ENCODE measurements around the gene PPARD.
"Not testable (repeated sequence)": the region's sequence is repeated elsewhere in the genome, so short reads cannot be mapped to it uniquely, and the experiment has no call there.

The PPARD gene

DNA sequence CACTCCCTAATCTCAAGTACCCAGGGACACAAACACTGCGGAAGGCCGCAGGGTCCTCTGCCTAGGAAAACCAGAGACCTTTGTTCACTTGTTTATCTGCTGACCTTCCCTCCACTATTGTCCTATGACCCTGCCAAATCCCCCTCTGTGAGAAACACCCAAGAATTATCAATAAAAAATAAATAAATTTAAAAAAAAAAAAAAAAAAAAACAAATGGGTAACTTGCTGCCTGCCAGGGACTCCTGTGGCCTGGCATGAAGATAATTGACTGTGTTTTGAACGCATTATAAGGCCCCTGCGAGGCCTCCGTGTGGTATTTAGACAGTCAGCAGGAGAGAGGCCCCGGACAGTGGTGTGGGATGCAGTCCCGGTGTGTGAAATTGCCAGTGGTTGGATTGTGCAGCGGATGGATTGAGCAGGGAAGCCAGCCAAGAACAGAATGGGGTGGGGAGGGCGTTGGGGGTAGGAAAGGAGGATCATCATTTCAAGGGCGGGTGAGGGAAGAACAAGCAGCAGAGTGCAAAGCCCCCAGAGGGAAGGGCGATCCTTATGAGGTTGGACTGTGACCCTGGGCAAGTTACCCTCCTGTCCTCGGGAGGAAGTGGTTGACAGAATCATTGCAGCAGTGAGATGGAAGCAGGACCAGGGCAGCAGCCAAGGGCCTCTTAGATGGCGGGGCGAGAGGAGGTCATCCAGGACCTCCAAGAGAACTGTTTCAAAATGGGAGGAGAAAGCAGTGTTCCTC lies 43.3 kb downstream of the PPARD start:
- Histone ChIP-seq H3K27ac (ENCODE audit: low read depth, low read length) (no peak overlapping the region), H3K9ac (ENCODE audit: low read length) (peak overlapping the region; percentile 10), H3K4me1 (ENCODE audit: control insufficient read depth, insufficient read depth, low read length) (no peaks in the 10 kb centered on the region), H3K36me3 (ENCODE audit: control insufficient read depth, insufficient read depth, low read length) (peaks cover 3% of the 10 kb centered on the region), H3K4me3 (ENCODE audit: low read length) (no peak overlapping the region), H3K27me3 (ENCODE audit: control insufficient read depth, insufficient read depth, low read length) (no peaks in the 10 kb centered on the region)

DNA sequence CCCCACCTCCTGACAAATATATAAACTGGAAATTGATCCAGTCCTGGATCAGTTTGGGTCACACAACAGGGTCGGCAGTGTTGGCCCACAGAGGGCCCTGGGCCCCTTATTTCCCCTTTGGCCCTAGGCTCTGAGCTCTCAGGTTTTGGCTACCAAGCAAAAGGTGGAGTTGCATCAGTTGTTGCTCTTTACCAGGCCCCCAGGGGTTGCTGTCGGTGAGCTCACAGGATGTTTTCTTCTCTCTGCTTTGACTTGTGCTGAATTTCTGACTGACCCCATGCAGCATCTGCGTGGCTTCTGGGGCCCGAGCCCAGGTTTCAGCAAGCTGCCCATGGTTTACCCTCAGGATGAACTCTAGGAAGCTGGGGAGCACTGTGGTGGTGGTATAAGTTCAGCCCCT lies 44.6 kb downstream of the PPARD start:
- no peak overlapping the region for H3K27ac ChIP-seq (ENCODE audit: low read depth, low read length)
- H3K36me3 ChIP-seq (ENCODE audit: control insufficient read depth, insufficient read depth, low read length), result peaks cover 3% of the 10 kb centered on the region
- no peak overlapping the region for H3K9ac ChIP-seq (ENCODE audit: low read length)
- H3K4me1 ChIP-seq (ENCODE audit: control insufficient read depth, insufficient read depth, low read length), result no peaks in the 10 kb centered on the region
- no peak overlapping the region for H3K4me3 ChIP-seq (ENCODE audit: low read length)
- H3K27me3 ChIP-seq (ENCODE audit: control insufficient read depth, insufficient read depth, low read length), result no peaks in the 10 kb centered on the region

DNA sequence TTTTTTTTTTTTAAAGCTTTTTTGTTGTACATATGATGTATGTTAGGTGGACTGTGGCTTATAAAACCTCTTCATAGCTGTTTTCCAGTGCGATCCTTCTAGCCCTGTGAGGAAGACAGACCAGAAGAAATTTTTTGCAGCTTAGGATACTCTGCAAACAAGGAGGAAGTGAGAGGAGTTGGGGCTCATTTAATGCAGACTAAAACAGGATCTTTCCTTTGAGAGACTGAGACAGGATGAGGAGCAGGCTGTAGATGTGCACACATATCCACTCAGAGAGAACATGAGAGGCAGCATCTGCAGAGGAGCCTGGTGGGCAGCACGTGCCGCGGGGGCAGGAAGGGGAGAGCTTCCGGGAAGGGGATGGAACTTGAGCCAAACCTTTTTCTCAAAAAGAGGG lies 45.7 kb downstream of the PPARD start:
- Histone ChIP-seq H3K27me3 (ENCODE audit: control insufficient read depth, insufficient read depth, low read length) (no peaks in the 10 kb centered on the region), H3K27ac (ENCODE audit: low read depth, low read length) (no peak overlapping the region), H3K4me1 (ENCODE audit: control insufficient read depth, insufficient read depth, low read length) (no peaks in the 10 kb centered on the region), H3K4me3 (ENCODE audit: low read length) (no peak overlapping the region), H3K9ac (ENCODE audit: low read length) (no peak overlapping the region), H3K36me3 (ENCODE audit: control insufficient read depth, insufficient read depth, low read length) (peaks cover under 1% of the 10 kb centered on the region)

DNA sequence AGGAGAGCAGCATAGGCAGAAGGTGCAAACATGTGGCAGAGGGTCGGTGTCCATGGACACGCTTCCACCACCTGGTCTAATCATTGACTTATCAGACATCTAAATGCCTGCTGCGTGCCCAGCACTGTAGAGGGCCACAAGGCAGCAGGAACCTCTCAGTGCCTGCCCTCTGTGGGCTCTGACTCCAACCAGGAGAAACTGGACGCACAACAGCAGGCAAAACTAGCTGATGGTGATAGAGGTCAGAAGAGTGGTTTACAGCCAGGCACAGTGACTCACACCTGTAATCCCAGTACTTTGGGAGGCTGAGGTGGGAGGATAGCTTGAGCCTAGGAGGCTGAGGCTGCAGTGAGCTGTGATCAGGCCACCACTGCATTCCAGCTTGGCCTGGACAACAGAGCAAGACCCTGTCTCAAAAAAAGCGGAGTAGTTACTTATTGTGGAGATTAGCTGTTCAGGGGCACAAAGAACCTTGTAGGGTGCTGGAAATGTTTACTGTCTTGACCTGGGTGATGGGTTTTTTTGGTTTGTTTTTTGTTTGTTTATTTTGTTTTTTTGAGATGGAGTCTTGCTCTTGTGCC lies 46.5 kb downstream of the PPARD start:
- no peaks in the 10 kb centered on the region for H3K4me1 ChIP-seq (ENCODE audit: control insufficient read depth, insufficient read depth, low read length)
- no peaks in the 10 kb centered on the region for H3K36me3 ChIP-seq (ENCODE audit: control insufficient read depth, insufficient read depth, low read length)
- H3K4me3 ChIP-seq (ENCODE audit: low read length), result no peak overlapping the region
- no peak overlapping the region for H3K9ac ChIP-seq (ENCODE audit: low read length)
- no peak overlapping the region for H3K27ac ChIP-seq (ENCODE audit: low read depth, low read length)
- no peaks in the 10 kb centered on the region for H3K27me3 ChIP-seq (ENCODE audit: control insufficient read depth, insufficient read depth, low read length)

DNA sequence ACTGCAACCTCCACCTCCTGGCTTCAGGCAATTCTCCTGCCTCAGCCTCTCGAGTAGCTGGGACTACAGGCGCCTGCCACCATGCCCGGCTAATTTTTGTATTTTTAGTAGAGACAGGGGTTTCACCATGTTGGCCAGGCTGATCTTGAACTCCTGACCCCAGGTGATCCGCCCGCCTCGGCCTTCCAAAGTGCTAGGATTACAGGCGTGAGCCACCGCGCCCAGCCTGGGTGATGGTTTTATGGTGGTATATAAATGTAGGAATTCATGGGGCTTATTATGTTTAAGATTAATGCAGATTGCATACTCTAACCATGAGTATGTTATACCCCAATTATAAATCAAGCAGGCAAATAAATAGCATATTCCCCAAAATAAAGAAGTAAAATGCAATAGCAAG lies 47.0 kb downstream of the PPARD start:
- H3K27ac ChIP-seq (ENCODE audit: low read depth, low read length); H3K36me3 ChIP-seq (ENCODE audit: control insufficient read depth, insufficient read depth, low read length); H3K4me1 ChIP-seq (ENCODE audit: control insufficient read depth, insufficient read depth, low read length); H3K27me3 ChIP-seq (ENCODE audit: control insufficient read depth, insufficient read depth, low read length); H3K9ac ChIP-seq (ENCODE audit: low read length); H3K4me3 ChIP-seq (ENCODE audit: low read length): not testable (repeated sequence)

DNA sequence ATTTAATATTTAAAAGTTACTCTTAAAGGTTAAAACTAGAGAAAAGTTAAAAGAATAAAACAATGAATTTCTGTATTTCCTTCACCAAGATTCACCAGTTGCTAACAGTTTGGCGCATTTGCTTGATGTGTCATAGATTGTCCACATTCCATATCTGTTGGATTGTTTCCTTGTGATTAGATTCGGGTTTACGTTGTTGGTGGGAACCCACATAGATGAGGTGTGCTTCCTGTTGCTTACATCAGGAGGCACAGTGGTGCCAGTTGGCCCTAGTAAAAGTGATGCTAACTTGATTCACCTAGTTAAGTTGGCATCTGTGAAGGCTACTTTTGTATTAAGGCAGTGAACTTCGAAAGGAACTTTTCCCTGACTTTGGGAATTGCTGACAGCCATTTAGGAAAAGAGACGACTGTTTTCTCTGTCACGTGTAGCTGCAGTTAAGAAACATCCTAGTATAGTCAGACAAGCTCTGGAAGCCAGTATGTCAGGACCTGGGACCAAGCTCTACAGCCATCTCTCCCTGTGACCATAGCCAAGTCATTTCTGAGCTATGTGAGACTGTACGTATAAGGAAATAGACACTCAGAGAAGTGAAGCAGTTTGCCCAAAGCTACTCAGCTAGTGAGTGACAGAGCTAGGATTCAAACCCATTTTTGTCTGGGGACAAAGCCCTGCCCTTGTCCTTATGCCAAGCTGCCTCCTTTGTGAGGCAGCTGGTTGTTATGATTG lies 49.0 kb downstream of the PPARD start:
- Histone ChIP-seq H3K36me3 (ENCODE audit: control insufficient read depth, insufficient read depth, low read length) (no peaks in the 10 kb centered on the region), H3K4me3 (ENCODE audit: low read length) (no peak overlapping the region), H3K9ac (ENCODE audit: low read length) (no peak overlapping the region), H3K27ac (ENCODE audit: low read depth, low read length) (no peak overlapping the region), H3K27me3 (ENCODE audit: control insufficient read depth, insufficient read depth, low read length) (no peaks in the 10 kb centered on the region), H3K4me1 (ENCODE audit: control insufficient read depth, insufficient read depth, low read length) (no peaks in the 10 kb centered on the region)

DNA sequence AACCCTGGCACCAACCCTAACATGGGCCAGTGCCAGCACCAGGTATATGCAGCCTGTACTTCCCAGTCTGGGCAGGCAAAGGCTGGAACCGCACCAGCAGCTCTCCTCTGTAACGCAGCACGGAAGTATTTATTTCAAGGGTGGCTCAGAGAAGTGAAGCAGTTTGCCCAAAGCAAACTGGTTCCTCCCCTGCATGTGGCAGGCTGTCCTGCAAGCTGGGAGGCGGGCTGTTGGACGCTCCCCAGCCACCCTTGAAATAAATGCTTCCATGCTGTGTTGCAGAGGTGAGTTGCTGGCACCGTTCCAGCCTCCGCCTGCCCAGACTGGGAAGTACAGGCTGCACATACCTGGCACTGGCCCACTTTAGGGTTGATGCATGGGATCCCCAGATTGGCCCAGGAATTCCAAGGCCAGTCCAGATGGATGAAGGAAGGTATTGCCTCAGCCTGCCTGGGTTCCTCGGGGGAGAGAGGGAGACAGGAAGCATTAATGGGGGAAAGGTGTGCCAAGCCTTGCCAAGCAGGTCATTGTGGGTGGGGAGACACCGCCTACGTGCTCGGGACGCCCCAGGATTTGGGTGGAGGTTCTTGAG lies 49.8 kb downstream of the PPARD start:
- Histone ChIP-seq H3K36me3 (ENCODE audit: control insufficient read depth, insufficient read depth, low read length) (no peaks in the 10 kb centered on the region), H3K9ac (ENCODE audit: low read length) (no peak overlapping the region), H3K4me3 (ENCODE audit: low read length) (peak overlapping the region; percentile 45), H3K4me1 (ENCODE audit: control insufficient read depth, insufficient read depth, low read length) (no peaks in the 10 kb centered on the region), H3K27me3 (ENCODE audit: control insufficient read depth, insufficient read depth, low read length) (no peaks in the 10 kb centered on the region), H3K27ac (ENCODE audit: low read depth, low read length) (no peak overlapping the region)

DNA sequence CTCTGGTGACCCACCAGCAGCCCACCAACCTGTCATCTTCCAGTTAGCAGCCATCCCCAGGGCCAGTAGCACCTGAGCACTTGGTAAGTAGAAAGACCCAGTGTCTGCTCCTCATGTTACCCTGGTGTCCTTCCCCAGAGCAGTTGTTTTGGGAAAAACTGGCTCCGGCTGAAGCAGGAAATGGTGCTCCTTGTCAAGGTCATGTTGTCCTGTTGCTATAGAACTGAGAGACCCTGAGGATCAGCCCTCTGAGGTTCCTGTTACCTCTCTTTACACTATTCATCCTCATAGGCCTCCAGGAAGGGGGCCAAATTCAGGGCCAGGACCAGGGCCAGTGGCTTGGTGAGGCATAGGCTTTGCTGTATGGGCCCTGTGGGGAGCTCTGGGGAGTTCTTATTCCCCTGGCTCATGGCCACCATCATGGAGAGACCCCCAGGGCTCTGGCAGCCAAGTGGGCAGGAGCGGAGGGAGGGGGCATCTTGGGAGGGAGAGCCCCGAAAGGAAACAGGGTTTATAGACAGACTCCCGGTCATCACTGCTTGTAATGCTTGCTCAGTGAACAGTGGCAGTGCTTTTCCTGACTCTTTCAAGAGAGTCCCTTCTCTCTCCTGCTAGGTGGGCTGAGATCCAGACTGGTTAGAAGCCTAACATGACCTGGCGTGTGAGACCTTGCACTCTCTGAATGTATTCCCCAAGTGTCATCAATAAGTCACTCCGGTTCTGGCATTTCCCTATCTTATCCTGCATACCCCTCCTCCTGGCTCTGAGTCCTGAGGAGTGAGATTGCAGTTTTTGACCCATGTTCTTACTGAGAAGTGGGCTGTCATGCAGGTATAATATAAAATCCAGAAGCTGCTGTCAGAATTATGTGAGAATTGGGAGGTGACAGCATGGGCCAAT lies 50.7 kb downstream of the PPARD start:
- peak overlapping the region; percentile 45 for H3K4me3 ChIP-seq (ENCODE audit: low read length)

DNA sequence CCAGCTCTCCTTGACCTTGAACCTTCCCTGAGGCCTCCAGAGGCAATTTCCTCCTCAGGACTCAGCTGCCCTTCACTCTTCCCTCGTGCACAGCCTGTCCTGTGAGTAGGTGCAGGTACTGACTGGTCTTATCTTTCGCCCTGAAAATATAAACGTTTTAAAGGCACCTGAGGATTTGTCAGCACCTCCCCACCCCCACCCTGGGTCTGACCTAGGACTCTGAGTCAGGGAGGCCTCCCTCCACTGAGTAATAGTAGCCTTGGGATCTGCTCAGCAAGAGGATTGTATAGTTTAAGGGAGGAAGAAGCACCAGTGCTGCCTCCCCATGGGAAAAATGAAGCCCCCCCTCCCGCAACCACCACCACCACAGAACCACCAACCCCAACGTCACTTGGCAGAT lies 54.6 kb downstream of the PPARD start:
- H3K4me1 ChIP-seq (ENCODE audit: control insufficient read depth, insufficient read depth, low read length), result no peaks in the 10 kb centered on the region
- H3K27me3 ChIP-seq (ENCODE audit: control insufficient read depth, insufficient read depth, low read length), result no peaks in the 10 kb centered on the region
- no peak overlapping the region for H3K9ac ChIP-seq (ENCODE audit: low read length)
- no peak overlapping the region for H3K4me3 ChIP-seq (ENCODE audit: low read length)
- H3K36me3 ChIP-seq (ENCODE audit: control insufficient read depth, insufficient read depth, low read length), result no peaks in the 10 kb centered on the region
- no peak overlapping the region for H3K27ac ChIP-seq (ENCODE audit: low read depth, low read length)

More for the DNA sequence above, 50.7 kb downstream of the PPARD start:
- Histone ChIP-seq H3K9ac (ENCODE audit: low read length) (no peak overlapping the region), H3K4me1 (ENCODE audit: control insufficient read depth, insufficient read depth, low read length) (no peaks in the 10 kb centered on the region), H3K27me3 (ENCODE audit: control insufficient read depth, insufficient read depth, low read length) (no peaks in the 10 kb centered on the region), H3K36me3 (ENCODE audit: control insufficient read depth, insufficient read depth, low read length) (no peaks in the 10 kb centered on the region), H3K27ac (ENCODE audit: low read depth, low read length) (no peak overlapping the region)

DNA sequence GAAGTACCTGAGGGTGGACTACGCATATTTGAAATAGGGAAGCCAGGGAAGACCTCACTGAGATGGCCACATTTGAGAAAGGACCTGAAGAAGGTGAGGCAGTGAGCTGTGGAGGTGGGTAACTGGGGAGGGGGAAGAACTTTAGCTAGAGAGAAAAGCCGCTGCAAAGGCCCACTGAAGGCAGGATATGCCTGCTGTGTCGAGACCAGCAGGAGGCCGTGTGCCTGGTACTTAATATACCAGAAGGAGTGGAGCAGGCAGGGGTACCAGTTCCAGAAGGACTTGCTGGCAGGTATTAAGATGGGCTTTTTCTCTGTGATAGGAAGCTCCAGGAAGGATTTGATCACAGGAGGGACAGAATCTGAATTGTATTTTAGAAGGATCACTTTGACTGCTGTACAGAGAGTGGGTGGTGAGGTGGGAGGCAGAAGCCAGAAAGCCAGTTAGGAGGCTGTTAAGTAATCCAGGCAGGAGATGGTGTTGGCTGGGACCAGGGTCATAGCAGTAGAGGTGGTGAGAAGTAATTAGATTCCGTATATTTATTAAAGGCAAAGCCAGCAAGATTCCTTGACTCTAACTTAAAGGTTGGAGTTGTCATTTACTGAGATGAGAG lies 55.6 kb downstream of the PPARD start:
- Histone ChIP-seq H3K4me1 (ENCODE audit: control insufficient read depth, insufficient read depth, low read length) (no peaks in the 10 kb centered on the region), H3K9ac (ENCODE audit: low read length) (no peak overlapping the region), H3K27me3 (ENCODE audit: control insufficient read depth, insufficient read depth, low read length) (no peaks in the 10 kb centered on the region), H3K36me3 (ENCODE audit: control insufficient read depth, insufficient read depth, low read length) (no peaks in the 10 kb centered on the region), H3K27ac (ENCODE audit: low read depth, low read length) (no peak overlapping the region), H3K4me3 (ENCODE audit: low read length) (no peak overlapping the region)

DNA sequence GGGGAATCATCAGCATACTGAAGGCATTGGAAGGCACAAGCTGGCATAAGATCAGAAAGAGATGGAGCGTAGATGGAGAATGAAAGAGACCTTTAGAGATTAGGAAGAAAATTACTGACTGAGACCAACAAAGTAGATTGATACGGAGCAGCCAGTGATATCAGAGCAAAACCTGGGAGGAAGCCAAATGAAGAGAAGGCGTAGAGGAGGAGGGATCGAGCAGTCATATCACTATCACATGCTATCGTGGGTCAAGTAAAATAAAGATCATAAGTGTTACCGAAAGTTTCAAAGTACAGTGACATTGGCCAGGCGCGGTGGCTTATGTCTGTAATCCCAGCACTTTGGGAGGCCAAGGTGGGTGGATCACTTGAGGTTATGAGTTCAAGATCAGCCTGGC lies 56.2 kb downstream of the PPARD start:
- no peaks in the 10 kb centered on the region for H3K36me3 ChIP-seq (ENCODE audit: control insufficient read depth, insufficient read depth, low read length)
- H3K27ac ChIP-seq (ENCODE audit: low read depth, low read length), result no peak overlapping the region
- H3K4me3 ChIP-seq (ENCODE audit: low read length), result no peak overlapping the region
- H3K27me3 ChIP-seq (ENCODE audit: control insufficient read depth, insufficient read depth, low read length), result no peaks in the 10 kb centered on the region
- H3K9ac ChIP-seq (ENCODE audit: low read length), result no peak overlapping the region
- no peaks in the 10 kb centered on the region for H3K4me1 ChIP-seq (ENCODE audit: control insufficient read depth, insufficient read depth, low read length)

Measured in rectal smooth muscle tissue (tissue), 1 donor.